HG03025 (cell line): ENCODE results near the gene RC3H1.
"Not testable (repeated sequence)": the region's sequence is repeated elsewhere in the genome, so short reads cannot be mapped to it uniquely, and the experiment has no call there.

Experiments used
- ATAC-seq: cut with Tn5 transposase; IDR thresholded peaks from one replicate; pipeline ENCODE4 v1.9.1; 2021; ENCODE audit warnings: mild to moderate bottlenecking, moderate library complexity; ENCODE audit not compliant: unreplicated experiment, low FRiP score

The RC3H1 gene

DNA sequence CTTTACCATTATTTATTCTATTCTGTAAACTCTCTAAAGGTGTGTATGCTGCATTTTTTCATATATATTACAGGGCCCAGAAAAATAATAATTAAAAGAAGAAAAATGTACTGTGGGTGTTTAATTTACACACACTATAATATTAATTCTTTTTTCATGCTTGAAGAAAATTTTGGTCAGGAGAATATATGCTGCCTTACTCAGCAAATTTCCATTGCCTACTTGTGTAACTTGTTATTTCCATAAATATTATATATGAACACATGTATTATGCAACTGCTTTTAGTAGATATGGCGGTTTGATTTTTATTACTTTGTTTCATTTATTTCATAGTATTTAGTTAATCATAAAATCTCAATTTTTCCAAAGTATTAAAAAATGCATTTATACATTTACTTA lies 58.7 kb downstream of the RC3H1 start:
- no peak for ATAC-seq

DNA sequence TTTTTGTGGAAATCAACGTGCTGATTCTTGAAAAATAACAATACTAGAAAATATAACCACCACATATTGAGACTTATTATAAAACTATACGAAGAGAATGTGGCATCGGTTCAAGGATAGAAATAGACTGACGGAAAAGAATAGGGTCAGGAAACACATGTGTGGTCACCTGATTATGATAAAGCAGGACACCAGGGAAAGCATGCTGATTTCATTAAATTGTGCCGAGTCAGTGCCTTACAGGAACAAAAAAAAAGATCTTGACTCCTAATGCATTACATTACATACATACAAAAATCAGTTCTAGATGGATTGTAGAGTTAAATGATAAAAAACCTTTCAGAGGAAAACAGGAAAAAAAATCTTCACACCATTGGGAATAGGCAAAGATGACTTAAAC lies 61.5 kb downstream of the RC3H1 start:
- ATAC-seq: no peak

DNA sequence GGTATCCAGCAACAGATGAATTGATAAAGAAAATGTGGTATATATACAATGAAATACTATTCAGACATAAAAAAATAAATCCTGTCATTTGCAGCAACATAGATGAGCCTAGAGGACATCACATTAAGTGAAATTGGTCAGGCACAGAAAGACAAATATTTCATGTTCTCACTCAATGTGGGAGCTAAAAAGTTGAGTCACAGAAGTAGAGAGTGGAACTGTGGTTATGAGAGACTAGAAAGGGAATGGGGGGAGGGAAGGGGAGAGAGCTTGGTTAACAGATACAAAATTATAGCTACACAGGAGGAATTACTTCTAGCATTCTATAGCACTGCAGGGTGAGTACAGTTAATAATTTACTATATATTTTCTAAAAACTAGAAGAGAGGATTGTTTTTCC lies 68.0 kb downstream of the RC3H1 start:
- no peak for ATAC-seq

DNA sequence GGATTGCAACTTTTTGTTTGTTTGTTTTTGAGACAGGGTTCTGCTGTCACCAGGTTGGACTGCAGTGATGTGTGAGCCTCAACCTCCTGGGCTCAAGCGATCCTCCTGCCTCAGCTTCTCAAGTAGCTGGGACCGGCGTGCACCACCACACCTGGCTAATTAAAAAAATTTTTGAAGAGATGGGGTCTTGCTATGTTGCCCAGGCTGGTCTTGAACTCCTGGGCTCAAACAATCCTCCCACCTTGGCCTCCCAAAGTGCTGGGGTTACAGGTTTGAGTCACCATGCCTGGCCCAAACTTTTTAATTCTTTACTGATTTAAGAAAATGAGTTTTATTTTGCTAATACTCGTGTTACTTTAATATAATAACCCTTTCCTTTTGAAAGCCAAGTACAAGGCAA lies 73.6 kb downstream of the RC3H1 start:
- no peak for ATAC-seq

DNA sequence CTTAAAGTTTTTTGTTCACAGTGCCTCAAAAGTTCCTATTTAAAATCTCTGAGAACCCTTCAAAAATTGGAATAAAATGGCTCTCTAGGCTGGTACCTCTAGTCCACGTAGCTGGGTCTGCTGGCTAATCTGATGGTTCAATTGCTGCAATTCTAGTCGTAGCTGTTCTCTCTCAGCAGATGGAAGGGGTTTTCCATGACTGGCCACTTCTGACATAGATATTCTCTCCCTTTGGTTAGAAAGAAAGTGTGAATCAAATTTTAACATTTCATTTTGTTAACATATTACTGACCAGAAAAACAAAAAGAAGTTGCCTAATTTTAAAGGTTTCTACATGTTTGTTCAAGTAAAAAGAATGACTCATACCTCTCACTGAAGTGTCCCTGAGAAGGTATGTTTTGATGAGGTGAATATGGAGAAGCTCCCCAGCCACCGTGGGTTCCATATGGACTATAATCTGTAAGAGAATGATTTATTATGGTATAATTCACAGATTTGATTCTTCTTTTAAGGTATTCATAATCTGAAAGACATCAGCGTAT lies 75.7 kb downstream of the RC3H1 start:
- ATAC-seq: no peak

DNA sequence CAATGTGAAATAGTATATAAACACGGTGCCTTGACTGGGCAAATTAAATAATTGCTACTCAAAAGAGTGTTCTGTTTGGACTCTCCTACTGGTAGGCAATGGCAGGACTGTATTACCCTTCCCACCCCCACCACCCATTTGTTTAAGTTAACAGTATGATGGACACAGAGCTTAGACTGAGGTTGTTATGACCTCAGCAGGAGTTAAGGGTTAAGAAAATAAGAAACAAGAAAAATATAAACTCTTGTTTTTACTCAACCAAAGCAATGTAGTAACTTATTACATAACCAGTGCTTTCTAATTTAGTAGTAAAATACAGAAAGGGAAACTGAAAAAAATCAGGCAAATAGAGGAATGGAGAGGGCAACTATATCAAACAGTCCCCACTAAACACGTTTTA lies 85.1 kb downstream of the RC3H1 start:
- no peak for ATAC-seq

DNA sequence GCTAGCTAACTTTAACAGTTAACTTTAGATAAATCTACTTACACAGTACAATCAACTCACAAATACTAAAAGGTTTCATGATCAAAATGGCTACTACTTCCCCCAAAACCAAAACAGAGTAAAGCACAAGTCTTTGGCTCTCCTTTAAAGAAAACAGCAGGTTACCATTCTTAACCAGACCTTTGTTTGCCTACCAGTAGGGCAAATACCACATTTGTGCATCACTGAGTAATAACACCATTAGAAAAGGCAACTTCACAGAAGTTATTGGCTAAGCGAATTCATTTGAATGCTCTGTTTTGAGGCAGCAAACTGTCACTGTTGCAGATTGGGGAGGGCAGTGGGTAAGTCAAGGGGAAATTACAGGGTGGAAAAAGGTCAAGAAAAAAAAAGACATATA lies 87.7 kb downstream of the RC3H1 start:
- no peak for ATAC-seq

DNA sequence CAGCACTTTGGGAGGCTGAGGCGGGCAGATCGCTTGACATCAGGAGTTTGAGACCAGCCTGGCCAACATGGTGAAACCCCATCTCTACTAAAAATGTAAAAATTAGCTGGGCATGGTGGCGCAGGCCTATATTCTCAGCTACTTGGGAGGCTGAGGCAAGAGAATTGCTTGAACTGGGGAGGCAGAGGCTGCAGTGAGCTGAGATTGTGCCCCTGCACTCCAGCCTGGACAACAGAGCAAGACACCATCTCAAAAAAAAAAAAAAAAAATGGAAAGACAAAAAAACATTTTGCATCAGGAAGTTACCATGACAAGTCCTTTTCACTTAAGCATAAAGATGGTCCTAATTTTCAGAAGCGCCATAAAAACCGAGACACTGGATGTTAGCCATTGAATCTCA lies 91.6 kb downstream of the RC3H1 start:
- ATAC-seq: not testable (repeated sequence)

DNA sequence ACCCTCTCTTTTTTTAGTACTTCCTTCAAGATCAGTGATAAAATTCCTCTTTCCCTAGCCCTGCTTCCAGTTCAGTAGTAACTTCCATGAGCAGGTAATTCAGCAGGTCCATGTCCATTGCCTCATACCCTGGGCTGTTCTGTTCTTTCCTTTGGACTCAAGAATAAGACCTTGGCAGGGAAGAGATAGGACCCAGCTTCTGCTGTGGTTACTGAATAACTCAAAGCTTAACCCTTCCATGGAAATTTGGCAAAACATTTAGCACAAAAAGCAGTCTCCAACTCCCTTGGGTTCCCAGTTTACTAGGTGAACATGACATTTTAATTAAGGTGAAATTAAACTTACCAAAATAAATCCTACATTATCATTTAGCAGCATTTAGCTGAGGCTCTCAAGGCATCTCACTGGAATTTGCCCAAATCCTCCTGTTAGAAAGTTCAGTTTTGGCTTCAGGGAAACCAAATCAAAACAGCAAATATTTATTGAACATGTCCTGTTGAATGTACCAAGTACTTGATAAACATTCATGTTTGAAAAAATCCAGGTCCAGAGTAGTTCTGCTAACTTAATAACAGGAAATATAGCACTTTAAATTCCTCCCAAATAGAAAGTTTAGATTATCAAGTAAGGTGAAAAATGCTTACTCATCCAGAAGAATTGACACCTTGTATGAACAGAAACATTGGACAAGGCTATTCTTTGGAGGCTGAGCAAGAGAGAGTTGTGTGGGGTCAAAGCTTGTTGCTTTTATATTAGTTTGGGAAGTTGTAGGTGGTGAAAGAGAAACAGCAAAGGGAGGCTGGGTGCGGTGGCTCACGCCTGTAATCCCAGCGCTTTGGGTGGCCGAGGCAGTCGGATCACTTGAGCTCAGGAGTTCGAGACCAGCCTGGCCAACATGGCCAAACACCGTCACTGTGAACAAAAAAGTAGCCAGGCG lies 96.6 kb downstream of the RC3H1 start:
- ATAC-seq: no peak

DNA sequence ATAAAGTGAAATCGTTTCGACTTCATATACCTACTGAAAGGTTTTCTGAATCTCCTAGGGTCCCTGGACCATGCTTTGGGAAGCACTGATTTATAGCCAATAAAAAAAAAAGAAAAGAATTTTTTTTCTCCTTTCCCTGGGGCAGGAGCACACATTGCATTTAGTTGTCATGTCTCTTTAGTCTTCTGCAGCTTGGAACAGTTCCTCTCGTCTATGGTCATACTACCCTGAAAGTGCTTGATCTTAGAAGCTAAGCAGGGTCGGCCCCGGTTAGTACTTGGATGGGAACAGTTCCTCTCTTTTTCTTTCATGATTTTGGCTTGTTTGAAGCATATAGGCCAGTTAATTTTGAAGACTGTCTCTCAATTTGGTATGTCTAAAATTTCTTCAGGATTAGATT lies 101.3 kb downstream of the RC3H1 start:
- ATAC-seq: no peak

DNA sequence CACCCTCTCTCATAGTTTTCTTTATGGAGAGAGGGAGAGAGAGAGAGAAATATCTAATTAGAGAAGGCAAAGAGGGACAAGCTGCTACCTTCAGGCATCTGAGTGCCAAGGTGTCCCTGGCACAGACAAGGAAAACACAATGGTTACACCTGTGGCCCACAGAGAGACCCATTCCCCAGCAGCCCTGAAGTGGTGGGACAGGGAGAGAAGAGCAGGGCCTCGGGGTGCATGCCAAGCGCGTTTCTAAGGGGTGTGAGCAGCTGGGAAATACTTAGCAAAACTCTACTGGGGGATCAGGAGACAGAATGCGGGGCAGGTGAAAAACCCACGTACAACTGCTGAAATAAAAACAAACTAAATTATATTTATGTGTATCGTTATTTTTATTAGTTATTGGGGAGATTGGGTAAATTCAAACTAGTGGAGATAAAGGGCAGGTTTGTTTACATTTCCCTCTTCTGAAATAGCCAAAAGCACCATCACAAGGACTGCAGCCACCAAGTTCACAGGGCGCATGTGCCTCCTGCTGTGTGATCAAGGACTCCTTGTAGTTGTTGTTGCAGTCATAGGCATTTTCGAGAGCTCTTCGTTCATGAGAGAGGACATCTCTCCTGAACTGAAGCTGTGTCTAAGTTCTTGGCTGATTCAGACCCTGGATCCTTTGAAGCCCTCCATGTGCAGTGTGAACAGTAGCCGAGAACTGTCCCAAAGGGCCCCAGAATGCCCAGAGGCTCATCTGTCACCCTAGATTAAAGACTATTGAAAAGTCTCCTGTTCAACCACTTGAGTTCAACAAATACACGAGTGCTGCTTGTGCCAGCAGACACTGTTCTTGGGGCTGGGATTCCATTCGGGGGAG lies 104.3 kb downstream of the RC3H1 start:
- no peak for ATAC-seq

DNA sequence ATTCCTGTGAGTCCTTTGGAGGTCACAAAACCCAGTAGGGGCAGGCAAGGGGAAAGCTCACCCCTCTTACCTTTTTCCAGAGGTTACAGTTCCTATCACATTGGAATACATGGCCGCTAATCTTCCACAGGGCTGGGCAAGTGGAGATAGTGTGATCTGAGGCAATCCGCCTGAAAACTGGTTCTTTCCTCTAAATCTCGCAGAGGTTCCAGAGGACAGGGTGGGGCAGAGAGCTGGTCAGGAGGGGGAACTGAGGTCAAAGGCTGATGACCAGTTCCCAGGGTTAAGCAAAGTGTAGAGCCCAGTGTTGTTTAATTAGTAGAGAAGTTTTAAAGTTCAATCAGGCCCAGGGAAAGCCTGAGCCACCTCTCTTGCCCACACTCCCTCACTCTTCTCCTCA lies 105.0 kb downstream of the RC3H1 start, which contains the start of gene SERPINC1:
SERPINC1 (minus strand) TSS at position 179 of the 400 bp plus-strand sequence; CDS start at position 111, 68 bp downstream.
- ATAC-seq: no peak

DNA sequence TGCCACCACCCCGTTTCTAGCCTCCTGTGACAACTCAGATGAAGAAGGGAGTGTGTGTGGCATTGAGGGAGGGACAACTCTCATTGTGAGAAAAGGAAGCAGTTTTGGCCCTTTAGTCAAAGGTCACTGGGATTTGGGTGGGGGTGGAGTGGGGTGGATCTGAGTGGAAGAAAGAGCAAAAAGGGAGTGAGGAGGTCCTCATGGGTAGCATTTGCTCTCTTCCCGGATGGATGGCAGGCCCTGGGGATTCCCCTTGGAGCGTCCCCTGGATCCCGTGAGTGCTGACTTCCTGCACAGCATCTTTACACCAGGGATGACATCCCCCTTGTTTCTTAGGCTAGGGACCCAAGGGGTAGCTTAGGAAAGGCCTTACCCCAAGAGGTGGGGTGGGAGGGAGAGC lies 105.5 kb downstream of the RC3H1 start:
- no peak for ATAC-seq

DNA sequence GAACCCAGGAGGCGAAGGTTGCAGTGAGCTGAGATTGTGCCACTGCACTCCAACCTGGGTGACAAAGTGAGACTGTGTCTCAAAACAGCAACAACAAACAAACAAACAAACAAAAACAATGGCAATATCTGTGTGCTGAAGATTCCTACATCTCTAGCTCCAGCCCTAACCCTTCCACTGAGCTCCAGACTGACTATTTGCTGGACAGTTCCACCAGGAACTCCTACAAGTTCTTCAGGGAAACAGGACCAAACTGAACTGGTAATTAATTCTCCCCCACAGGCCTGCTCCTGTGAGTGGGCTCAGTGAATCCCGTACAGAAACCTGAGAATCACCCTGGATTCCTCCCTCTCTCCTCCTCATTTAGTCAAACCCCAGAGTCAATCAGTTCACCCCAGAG lies 106.6 kb downstream of the RC3H1 start:
- no peak for ATAC-seq

DNA sequence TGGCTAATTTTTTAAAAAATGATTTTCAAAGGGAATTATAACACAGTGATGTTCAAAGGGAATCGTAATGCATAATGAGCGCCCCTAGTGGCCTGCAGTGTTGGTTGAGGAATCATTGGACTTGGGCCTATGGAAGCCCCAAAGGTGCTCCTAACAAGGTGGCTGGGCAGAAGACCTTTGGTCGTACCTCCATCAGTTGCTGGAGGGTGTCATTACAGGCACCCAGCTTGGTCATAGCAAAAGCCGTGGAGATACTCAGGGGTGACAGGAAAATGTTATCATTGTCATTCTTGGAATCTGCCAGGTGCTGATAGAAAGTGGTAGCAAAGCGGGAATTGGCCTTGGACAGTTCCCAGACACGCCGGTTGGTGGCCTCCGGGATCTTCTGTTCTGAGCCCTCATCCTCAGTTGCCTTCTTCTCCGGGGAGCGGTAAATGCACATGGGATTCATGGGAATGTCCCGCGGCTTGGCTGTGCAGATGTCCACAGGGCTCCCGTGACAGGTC lies 107.7 kb downstream of the RC3H1 start:
- ATAC-seq: no peak

DNA sequence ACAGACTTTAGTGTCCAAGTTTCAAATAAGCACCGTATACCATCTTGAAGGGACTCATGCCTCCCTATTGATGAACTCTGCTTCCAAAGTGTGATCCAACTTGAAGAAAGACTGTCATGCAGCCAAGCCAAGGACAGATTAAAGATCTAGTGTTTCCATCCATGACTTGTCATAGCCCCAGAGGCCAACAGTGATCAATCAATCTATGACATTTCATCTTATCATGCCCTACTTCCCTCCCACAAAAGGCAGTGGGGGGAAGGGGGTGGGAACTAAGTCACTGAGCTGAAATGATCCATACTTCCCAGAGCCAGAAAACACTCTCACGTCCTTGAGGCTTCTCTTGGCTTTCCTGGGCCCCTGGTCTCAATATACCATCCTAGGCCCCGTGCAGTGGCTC lies 109.0 kb downstream of the RC3H1 start:
- no peak for ATAC-seq

DNA sequence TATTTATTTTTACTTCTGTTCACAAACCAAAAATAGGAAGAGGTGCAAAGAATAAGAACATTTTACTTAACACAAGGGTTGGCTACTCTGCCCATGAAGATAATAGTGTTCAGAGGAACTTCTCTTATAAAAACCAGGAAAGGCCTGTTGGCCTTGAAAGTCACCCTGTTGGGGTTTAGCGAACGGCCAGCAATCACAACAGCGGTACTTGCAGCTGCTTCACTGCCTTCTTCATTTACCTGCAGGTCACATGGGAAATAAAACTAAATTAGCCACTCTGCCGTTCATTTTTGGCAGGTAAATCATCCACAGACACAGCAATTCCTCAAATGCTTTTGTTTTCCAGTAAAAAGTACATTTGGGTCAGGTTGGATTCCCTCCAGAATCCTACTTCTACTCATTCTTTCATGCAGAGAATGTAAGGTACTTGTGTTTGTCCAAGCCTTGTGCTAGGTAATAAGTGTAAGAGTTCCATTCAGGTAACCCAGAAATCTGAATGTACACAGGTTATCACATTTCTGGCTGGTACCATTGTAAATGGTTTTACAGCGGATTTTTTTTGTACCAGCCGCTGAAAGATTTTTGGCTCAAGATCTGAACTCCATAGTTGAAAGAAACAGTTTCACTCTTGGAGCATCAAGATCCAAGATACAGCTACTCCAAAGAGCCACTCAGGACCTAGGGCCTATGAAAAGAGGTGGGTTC lies 118.2 kb downstream of the RC3H1 start:
- ATAC-seq: no peak

DNA sequence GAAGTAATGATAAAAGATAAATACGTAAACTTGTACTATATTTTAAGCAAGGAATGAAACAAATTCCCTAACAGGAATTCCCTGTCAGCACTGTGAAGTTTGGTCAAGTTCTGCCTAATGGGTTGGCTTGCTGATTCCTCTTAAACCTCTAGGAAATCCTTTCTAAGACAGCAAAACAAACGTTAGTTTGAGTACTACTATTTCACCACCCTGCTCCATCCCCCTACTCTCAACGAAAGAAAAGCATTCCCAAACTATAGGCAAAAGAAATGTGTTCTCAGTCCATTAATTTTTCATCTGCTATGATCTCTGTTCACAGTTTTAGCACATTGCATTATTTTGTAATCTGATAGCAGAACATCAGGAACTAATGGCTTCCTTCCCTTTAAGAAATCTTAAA lies 121.2 kb downstream of the RC3H1 start:
- no peak for ATAC-seq

DNA sequence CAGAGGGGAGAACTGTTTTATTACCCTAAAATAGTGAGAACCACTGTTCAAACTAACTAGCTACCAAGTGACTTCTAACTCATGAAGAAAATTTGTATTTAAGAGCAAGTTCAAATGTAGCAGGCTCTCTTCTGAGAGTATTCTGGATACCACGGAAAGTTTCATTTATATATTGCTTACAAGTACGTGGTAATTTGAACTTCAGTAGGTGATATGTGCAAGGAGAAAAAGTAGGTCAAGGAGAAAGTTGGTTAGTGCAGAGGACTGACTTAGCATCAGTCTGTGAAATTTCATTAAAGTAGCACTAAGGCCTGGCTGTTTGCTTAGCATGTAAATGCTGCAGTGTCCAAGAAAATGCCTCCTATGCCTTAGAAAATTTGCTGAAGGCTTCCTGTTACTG lies 121.7 kb downstream of the RC3H1 start:
- ATAC-seq: no peak

DNA sequence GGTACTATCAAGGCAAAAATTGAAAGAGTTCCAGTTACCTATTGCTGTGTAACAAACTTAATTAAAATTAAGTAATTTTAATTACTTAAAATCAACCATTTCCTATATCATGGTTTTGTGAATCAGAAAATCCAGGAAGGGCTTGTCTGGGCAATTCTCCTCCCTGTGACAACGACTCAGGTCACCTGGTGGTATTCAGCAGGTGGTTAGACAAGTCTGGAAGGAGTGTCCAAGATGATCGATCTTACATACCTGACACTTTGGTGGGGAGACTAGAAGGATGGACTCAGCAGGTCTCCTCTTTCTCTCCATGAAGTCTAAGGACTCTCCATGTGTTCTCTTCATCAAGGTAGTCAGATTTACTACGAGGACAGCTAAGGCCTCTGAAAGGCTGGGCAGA lies 128.0 kb downstream of the RC3H1 start:
- ATAC-seq: no peak
